Cardiac septum (tissue), 1 donor: Measurements from ENCODE around the gene HRG. TPM values are rescaled to one million over a fixed set of nuclear protein-coding genes. Genes with fewer than 3 reads are reported as not detected.

ENCODE experiments used
- DNase-seq: peaks from one replicate; pipeline ENCODE4 v3.0.0-alpha.2; 2020; ENCODE audit warnings: low spot score
- intact Hi-C: fragments of 100-400 bp; cut with DNase I; formaldehyde crosslinking; loops from one replicate; pipeline ENCODE4 v1.14.0; 2022
- total RNA-seq: library from RNA; stranded (reverse); fragmentation: NEBNext Ultra II Directional; extraction: Animal tissue kit (Norgen Biotek cat#: 25700); gene quantifications from one replicate; pipeline ENCODE4 v1.2.1, GENCODE V29; 2021
- donor health status: DM: no; HTN: no; CAD: no.

Gene HRG
- total RNA-seq, 1 donor from 2014 or later, result not detected

DNA sequence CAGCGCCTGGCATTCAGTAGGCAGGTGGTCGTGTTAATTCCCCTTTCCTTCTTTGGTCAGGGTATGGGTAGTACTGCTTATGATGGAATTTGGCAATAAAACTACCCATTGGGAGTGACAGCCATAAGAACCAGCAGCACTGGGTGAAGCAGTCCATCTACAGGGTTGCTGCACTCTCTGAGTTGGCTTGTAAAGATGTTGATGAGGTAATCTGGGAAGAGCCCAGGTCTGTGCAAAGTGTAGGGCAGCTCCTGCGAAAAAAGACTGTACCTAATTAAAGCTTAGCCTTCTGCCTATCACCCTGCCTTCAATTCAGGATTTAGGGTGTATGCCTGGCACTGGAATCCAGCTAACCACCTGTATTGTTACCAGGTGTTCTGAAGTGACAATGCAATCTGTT, 30.3 kb upstream of the HRG start:
- DNase-seq, result no peak
- intact Hi-C loops, result no loop called here

GRCh38 chr3:186636536-186636935, 29.3 kb upstream of the HRG start:
- intact Hi-C loops, result no loop called here
- DNase-seq, result no peak

GRCh38 chr3:186637686-186638085, 28.1 kb upstream of the HRG start:
- intact Hi-C loops, result no loop called here
- no peak for DNase-seq

- intact Hi-C loops, result no loop called here
- DNase-seq, result no peak
These were observed 27.6 kb upstream of the HRG start for GRCh38 chr3:186638259-186638658.

DNA sequence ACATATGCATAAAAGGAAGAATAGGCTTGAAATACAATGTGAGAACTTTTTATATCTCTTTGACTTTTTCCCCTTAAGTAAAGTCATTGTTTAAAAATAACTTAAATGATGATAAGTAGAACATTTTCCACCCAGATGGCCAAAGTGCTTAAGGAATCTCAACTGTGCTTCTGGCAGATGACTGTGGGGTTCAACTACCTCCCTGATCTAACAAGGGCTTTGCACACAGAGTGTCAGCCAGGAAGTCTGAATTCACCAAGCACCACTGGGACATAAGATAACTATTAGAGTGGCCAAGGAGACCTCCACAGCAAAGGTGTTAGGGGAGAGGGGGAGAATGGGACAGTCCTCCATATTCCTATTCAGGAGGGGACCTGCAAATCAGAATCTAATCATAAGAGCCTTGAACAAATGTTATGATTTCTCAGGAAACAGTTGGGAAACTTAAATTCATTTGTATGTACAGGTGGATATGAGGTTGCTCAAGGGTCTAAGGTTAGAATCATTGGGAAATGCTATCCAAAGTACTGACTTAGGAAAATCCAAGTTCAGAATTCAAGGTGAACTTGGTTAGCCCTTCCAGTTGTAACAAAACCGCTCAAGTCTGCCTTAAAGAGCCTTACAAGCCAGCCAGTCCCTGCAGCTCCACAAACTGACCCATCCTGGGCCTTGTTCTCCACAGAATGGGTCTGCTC, 25.9 kb upstream of the HRG start, which contains the start of gene FETUB:
TSS of gene FETUB (plus strand) at position 622 of the 695 bp plus-strand sequence. CDS start at position 684, 62 bp downstream.
- no peak for DNase-seq
- intact Hi-C loops, result no loop called here

- no peak for DNase-seq
- intact Hi-C loops, result no loop called here
These were observed 25.4 kb upstream of the HRG start for GRCh38 chr3:186640473-186640818.

- DNase-seq, result no peak
- intact Hi-C loops, result no loop called here
These were observed 24.9 kb upstream of the HRG start for GRCh38 chr3:186640929-186641328.

- intact Hi-C loops, result no loop called here
- no peak for DNase-seq
These were observed 23.8 kb upstream of the HRG start for GRCh38 chr3:186642014-186642413.

GRCh38 chr3:186643493-186643892, 22.3 kb upstream of the HRG start:
- DNase-seq, result no peak
- intact Hi-C loops, result no loop called here

DNA sequence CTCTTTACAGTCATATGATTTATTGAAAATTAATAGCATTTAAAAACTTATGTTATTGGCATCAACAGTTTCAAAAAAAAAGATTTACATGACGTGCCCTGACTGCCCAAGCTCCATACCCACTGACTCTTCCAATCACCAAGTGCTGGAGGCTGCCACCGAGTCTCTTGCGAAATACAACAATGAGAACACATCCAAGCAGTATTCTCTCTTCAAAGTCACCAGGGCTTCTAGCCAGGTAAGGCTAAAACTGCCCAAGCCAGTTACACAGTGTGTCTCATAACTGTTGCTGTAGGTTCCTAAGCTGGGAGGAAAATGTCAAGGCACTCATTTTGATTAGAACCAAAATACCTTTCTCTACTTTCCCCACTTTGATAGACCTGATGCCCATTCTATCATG, 21.1 kb upstream of the HRG start:
- intact Hi-C loops, result no loop called here
- DNase-seq, result no peak

DNA sequence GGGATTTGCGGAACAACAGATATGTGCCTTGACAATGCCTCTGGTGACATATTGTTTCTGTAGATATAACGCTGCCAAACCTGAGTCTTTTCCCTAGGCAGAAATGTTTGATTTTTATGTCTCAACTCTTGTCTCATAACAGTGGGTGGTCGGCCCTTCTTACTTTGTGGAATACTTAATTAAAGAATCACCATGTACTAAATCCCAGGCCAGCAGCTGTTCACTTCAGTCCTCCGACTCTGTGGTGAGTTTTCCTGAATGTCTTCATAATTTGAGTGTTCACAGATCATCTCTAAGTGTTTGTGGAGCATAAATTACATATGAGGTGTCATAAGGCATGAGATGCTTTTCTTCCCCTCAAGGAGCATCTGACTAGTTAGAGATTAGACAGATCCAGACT, 19.7 kb upstream of the HRG start:
- intact Hi-C loops, result no loop called here
- DNase-seq, result no peak

DNA sequence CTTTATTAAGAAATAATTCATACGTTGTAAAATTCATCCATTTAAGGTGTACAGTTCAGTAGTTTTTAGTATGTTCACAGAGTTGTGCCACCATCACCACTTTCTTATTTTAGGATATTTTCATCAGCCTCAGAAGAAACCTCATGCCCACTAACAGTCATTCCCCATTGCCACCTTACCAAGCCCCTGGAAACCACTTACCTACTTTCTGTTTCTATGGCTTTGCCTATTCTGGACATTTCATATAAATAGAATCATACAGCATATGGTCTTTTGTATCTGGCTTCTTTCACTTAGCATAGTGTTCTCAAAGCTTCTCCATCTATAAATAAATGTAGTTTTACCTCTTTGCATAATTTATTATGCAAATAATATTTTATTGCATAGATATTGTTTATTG, 19.0 kb upstream of the HRG start:
- intact Hi-C loops, result no loop called here
- no peak for DNase-seq

DNA sequence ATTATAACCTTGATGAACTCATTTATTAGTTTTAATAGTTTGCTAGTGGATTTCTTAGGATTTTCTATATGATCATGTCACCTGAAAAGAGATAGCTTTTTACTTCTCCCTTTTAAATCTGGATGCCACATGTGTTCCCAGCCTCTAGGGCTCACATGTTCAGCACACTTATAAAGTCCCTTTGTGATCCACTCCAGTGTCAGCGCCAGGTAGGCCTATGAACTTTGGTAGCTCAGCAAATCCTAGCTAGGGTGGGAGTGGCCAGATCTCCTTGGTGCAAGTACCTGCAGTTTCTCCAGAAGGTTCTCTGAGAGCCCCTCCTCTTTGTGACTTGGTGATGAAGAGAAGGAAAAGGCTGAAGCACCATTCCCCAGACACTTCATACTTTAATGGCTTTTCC, 17.0 kb upstream of the HRG start:
- intact Hi-C loops, result no loop called here
- no peak for DNase-seq

DNA sequence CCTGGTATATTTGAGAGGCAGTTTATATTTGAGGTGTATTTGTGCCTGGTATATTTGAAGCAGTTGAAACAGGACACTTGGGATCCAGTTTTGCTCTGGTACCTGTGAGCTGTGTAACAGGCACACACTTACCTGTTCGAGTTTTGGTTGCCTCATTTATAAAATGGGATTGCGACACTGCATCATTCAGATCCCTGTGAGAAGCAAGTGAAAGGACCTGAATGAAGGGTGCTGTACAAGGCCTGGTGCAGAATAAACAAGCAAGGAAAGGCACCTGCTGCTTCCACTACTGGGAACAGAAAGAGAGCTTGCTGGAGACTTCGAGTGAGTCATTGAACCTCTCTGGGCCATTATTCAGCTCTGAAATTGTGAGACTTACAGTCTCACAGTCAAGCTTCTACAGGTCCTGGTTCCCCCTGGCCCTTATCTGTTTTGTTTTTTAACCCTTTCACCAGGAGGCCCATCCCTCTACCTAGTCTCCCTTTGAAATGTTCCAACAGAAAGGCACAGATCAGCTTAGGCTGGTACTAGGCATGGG, 14.1 kb upstream of the HRG start:
- intact Hi-C loops, result no loop called here
- no peak for DNase-seq

DNA sequence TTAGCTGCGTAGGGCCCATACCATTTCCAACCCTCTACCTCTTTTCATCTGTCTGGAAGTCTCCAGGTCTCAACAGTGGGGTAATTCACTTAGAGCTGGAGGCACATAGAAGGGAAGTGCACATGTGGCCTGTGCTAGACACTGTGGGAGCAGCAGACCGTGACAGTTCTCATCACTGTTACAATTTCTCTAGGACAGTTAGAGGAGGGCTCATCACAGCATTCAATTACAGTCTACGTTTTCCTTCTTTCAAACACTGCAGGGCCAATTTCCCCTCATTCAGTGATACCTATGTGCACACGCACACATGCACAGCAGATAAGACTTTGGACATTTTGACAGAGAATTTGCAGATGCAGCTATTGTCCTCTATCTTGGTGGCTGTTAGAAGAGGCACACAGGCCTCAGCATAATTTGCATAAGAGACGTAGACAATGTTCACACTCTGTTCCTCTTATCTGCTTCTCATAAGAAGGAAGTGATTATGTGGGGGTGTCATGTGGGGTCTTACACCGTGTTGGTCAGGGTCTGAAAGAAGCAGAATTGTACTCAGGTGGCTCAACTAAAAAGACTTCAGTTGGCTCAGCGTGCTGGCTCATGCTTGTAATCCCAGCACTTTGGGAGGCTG, 12.6 kb upstream of the HRG start:
- DNase-seq, result no peak
- intact Hi-C loops, result no loop called here

GRCh38 chr3:186653984-186654383, 11.8 kb upstream of the HRG start:
- intact Hi-C loops, result no loop called here
- no peak for DNase-seq

GRCh38 chr3:186663361-186664118, 2.3 kb upstream of the HRG start:
- intact Hi-C loops, result no loop called here

GRCh38 chr3:186664119-186664495, 1.7 kb upstream of the HRG start:
- intact Hi-C loops, result no loop called here
- no peak for DNase-seq

More at GRCh38 chr3:186663361-186664118, 2.3 kb upstream of the HRG start:
- no peak for DNase-seq

DNA sequence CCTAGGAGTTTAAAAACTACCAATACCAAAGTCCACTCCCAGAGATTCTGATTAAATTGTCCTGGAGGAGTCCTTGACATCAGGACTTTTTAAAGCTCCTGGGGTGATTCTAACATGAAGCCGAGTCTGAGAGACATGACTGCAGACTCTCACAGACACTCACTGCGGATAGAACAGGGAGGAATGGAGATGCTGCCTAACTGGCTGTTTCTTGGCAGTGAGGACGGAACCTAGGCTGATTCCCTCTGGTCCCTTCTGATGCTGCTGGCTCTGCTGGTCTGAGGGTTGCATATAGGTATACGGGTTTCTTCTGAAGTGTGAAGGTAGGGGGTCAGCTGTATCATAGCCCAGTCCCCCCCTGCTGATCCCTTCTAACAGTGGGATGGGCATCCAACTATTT, 1.3 kb upstream of the HRG start:
- no peak for DNase-seq
- intact Hi-C loops, result no loop called here

GRCh38 chr3:186668426-186668825, 2.6 kb downstream of the HRG start:
- intact Hi-C loops, result no loop called here
- DNase-seq, result no peak
